GM21367 (cell line): ENCODE data around the gene ARPC1A.
"Not testable (repeated sequence)": the region's sequence is repeated elsewhere in the genome, so short reads cannot be mapped to it uniquely, and the experiment has no call there.

ENCODE experiments used
- ATAC-seq: cut with Tn5 transposase; IDR thresholded peaks from one replicate; pipeline ENCODE4 v1.9.1; 2021; ENCODE audit not compliant: unreplicated experiment

ARPC1A gene

GRCh38 chr7:99407872-99408378 lies 82.2 kb downstream of the ARPC1A start:
- peak; percentile 10 for ATAC-seq

GRCh38 chr7:99408379-99409191 lies 82.9 kb downstream of the ARPC1A start, which contains the start of the genes BUD31 and PDAP1:
TSS of gene BUD31 (plus strand) at chr7:99408969. CDS start at chr7:99411093, 2,124 bp downstream.
TSS of gene PDAP1 (minus strand) at chr7:99408597. CDS start at chr7:99408548, 49 bp downstream.
- ATAC-seq: peak; percentile 67

DNA sequence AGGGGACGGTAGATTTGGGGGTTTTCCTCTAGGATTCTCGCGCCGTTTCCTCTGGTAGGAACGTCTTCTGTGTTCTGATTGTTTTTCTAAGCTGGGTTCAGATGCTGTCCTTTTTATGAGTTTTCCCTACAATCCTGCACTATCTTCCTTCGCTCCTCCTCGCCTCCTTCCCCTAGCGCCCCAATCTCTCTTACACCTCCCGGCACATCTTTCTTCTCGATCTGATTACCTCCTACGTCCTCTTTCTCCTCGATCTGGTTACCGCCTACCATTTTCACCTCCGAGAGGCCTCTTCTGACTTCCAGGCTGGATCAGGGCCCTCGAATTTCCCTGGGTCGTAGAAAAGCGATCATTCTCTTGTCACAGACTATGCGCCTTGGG lies 83.5 kb downstream of the ARPC1A start:
- ATAC-seq: no peak

DNA sequence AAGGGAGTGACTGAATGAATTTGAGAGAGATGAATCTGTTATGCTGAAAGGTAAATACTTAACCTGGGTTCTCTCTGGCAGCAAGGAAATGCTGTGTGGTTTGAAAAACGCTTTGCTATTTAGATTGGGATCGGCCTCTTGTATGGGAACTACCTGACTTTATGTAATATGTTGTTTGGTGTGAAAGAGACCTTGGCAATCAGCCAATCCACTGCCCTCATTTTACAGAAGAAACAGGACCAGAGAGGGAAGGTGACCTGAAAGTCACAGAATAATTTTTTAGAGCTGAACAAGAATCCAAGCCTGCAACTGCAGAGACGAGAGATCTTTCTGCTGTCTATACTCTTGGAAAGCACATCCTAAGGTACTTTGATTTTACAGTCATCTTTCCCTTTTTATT lies 84.1 kb downstream of the ARPC1A start:
- no peak for ATAC-seq

DNA sequence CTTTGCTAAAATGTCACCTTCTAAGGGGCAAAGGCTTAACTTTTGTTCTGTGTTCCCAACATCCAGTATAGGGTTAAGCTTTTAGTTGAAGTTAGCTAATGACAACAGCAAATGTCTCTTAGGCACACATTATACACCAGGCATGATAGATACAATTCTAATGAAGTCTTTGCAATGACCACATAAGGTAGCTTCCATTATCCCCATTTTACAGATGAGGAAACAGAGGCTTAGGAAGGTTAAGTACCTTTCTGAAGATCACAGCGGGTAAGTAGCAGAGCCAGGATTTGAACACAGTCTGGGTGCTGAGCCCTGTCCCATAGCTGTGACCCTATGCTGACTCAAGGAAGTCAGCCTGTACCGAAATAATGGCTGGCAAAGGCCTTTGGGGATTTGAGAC lies 84.9 kb downstream of the ARPC1A start:
- ATAC-seq: no peak

DNA sequence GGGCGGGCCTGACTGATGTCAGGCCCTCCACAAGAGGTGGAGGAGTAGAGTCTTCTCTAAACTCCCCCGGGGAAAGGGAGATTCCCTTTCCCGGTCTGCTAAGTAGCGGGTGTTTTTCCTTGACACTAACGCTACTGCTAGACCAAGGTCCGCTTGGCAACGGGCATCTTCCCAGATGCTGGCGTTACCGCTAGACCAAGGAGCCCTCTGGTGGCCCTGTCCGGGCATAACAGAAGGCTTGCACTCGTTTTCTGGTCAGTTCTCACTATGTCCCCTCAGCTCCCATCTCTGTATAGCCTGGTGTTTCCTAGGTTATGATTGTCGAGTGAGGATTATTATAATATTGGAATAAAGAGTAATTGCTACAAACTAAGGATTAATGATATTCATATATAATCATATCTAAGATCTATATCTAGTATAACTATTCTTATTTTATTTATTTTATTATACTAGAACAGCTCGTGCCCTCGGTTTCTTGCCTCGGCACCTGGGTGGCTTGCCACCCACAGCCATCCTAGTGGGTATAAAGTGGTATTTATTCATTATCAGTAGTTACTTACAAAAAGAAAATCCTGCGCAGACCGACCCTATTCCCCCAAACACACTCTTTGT lies 89.9 kb downstream of the ARPC1A start:
- not testable (repeated sequence) for ATAC-seq
